Mesenchymal stem cell (in vitro differentiated cells and primary cell): ENCODE data around the gene CARNS1.
A peak's percentile ranks its signal among the peaks of the same experiment; 100 is the strongest.

Experiments used
- DNase-seq: peaks from one replicate; pipeline ENCODE4 v3.0.0-alpha.2; 2013
- H2AFZ ChIP-seq: one replicate; pipeline ENCODE4 v1.6.1; 2013; ENCODE audit warnings: low read depth, mild to moderate bottlenecking, control low read depth, inconsistent platforms, low read length, moderate library complexity
- H2AK5ac ChIP-seq: 2 replicates; pipeline ENCODE4 v1.6.1; 2013; ENCODE audit warnings: low read length, moderate library complexity, mild to moderate bottlenecking, inconsistent platforms; ENCODE audit not compliant: severe bottlenecking
- H2BK120ac ChIP-seq: one replicate; pipeline ENCODE4 v1.6.1; 2013; ENCODE audit warnings: low read depth, mild to moderate bottlenecking, inconsistent platforms, low read length, moderate library complexity
- H2BK12ac ChIP-seq, 2 experiments: one replicate each; pipeline ENCODE4 v1.6.1; 2013; ENCODE audit warnings: inconsistent platforms in 2 of 2, low read length in 2 of 2, mild to moderate bottlenecking in 2 of 2, moderate library complexity in 2 of 2, control low read depth in 1 of 2
- H2BK15ac ChIP-seq: one replicate; pipeline ENCODE4 v1.6.1; 2013; ENCODE audit warnings: mild to moderate bottlenecking, low read depth, inconsistent platforms; ENCODE audit not compliant: poor library complexity, severe bottlenecking
- H2BK5ac ChIP-seq: 2 replicates; pipeline ENCODE4 v1.6.1; 2013; ENCODE audit warnings: low read depth, mild to moderate bottlenecking, low read length, control low read depth, inconsistent platforms; ENCODE audit not compliant: poor library complexity, severe bottlenecking
- H3K14ac ChIP-seq, 2 experiments: one replicate each; pipeline ENCODE4 v1.6.1; 2013; ENCODE audit warnings: inconsistent platforms in 2 of 2, low read length in 2 of 2, control low read depth in 1 of 2, mild to moderate bottlenecking in 1 of 2, moderate library complexity in 1 of 2
- H3K18ac ChIP-seq, 2 experiments: one replicate each; pipeline ENCODE4 v1.6.1; 2013; ENCODE audit warnings: inconsistent platforms in 2 of 2, low read length in 2 of 2, control low read depth in 1 of 2, low read depth in 1 of 2, mild to moderate bottlenecking in 1 of 2
- H3K23ac ChIP-seq, 2 experiments: one replicate each; pipeline ENCODE4 v1.6.1; 2013; ENCODE audit warnings: inconsistent platforms in 2 of 2, low read length in 2 of 2, mild to moderate bottlenecking in 2 of 2, moderate library complexity in 2 of 2, control low read depth in 1 of 2
- H3K27ac ChIP-seq: 2 replicates; pipeline ENCODE4 v1.5.1; 2013; ENCODE audit warnings: mild to moderate bottlenecking, moderate library complexity, low read length, control low read depth, inconsistent platforms; ENCODE audit not compliant: poor library complexity, severe bottlenecking
- H3K27me3 ChIP-seq, 2 experiments: 2 replicates each; pipeline versions ENCODE4 v1.6.1 to v1.7.0; 2013; ENCODE audit warnings: low read length in 2 of 2, mild to moderate bottlenecking in 2 of 2, moderate library complexity in 2 of 2, control low read depth in 1 of 2, inconsistent platforms in 1 of 2; ENCODE audit not compliant: control insufficient read depth in 1 of 2, insufficient read depth in 1 of 2
- H3K36me3 ChIP-seq, 2 experiments: 2 replicates each; pipeline versions ENCODE4 v1.6.1 to v1.7.0; 2013; ENCODE audit warnings: low read length in 2 of 2, control low read depth in 1 of 2, inconsistent platforms in 1 of 2, low read depth in 1 of 2, mild to moderate bottlenecking in 1 of 2; ENCODE audit not compliant: insufficient read depth in 2 of 2, control insufficient read depth in 1 of 2
- H3K4ac ChIP-seq, 2 experiments: one replicate each; pipeline ENCODE4 v1.6.1; 2013; ENCODE audit warnings: inconsistent platforms in 2 of 2, low read length in 2 of 2, mild to moderate bottlenecking in 2 of 2, moderate library complexity in 2 of 2, control low read depth in 1 of 2, low read depth in 1 of 2
- H3K4me1 ChIP-seq: 2 replicates; pipeline ENCODE4 v1.6.1; 2013; ENCODE audit warnings: low read depth, low read length, control low read depth; ENCODE audit not compliant: control insufficient read depth, insufficient read depth
- H3K4me2 ChIP-seq: 2 replicates; pipeline ENCODE4 v1.6.1; 2013; ENCODE audit warnings: low read length, mild to moderate bottlenecking, inconsistent platforms; ENCODE audit not compliant: poor library complexity, severe bottlenecking
- H3K4me3 ChIP-seq, 2 experiments: 2 replicates each; pipeline versions ENCODE4 v1.5.1 to v1.7.0; 2013; ENCODE audit warnings: low read length in 2 of 2, mild to moderate bottlenecking in 2 of 2, control low read depth in 1 of 2, low read depth in 1 of 2; ENCODE audit not compliant: insufficient read depth in 1 of 2
- H3K79me1 ChIP-seq: replicated peaks from 2 replicates; pipeline ENCODE4 v1.6.1; 2013; ENCODE audit warnings: mild to moderate bottlenecking, control low read depth, low read length, inconsistent platforms; ENCODE audit not compliant: poor library complexity, severe bottlenecking
- H3K9ac ChIP-seq: 2 replicates; pipeline ENCODE4 v1.7.0; 2013; ENCODE audit warnings: mild to moderate bottlenecking, low read length, moderate library complexity
- H3K9me3 ChIP-seq: 2 replicates; pipeline ENCODE4 v1.7.0; 2013; ENCODE audit warnings: mild to moderate bottlenecking, low read length; ENCODE audit not compliant: control insufficient read depth
- H4K8ac ChIP-seq: one replicate; pipeline ENCODE4 v1.6.1; 2013; ENCODE audit warnings: inconsistent platforms, mild to moderate bottlenecking, low read length, moderate library complexity
- H4K91ac ChIP-seq: one replicate; pipeline ENCODE4 v1.6.1; 2013; ENCODE audit warnings: mild to moderate bottlenecking, low read length, inconsistent platforms
- WGBS: methylation state at CpG from one replicate; pipeline ENCODE4 v1.1.7; 2013; ENCODE audit warnings: mixed read lengths; 5-methylcytosine and 5-hydroxymethylcytosine counted together

CARNS1 gene

GRCh38 chr11:67409781-67410368 is 5.6 kb upstream of the CARNS1 start:
- H3K4ac ChIP-seq, result no peak overlapping the region
- peak overlapping the region in 1 of 2 experiments; percentile 25 for H3K18ac ChIP-seq
- H4K91ac ChIP-seq, result no peak overlapping the region
- H3K36me3 ChIP-seq, result no peaks in the 10 kb centered on the region
- H2AK5ac ChIP-seq, result no peak overlapping the region
- H2BK5ac ChIP-seq, result no peak overlapping the region
- H3K79me1 ChIP-seq, result no peaks in the 10 kb centered on the region
- H3K4me2 ChIP-seq, result no peak overlapping the region
- peaks cover 10% of the 10 kb centered on the region for H3K4me1 ChIP-seq
- no peak overlapping the region for H3K4me3 ChIP-seq
- H3K27me3 ChIP-seq, result peaks cover 40 to 83% of the 10 kb centered on the region in 2 experiments
- no peak overlapping the region for H3K9ac ChIP-seq
- H3K27ac ChIP-seq, result no peak overlapping the region
- no peak overlapping the region for H2BK120ac ChIP-seq
- no peaks in the 10 kb centered on the region for H3K9me3 ChIP-seq
- H2AFZ ChIP-seq, result peak overlapping the region; percentile 11
- H3K23ac ChIP-seq, result no peak overlapping the region
- H3K14ac ChIP-seq, result peak overlapping the region in 1 of 2 experiments; percentile 28
- H2BK15ac ChIP-seq, result no peak overlapping the region
- WGBS, result 51% methylated on average over 12 of the region's 13 CpGs
- no peak for DNase-seq
- H2BK12ac ChIP-seq, result no peak overlapping the region
- no peak overlapping the region for H4K8ac ChIP-seq

- Histone ChIP-seq H3K4me1 (peaks cover 15% of the 10 kb centered on the region), H3K23ac (no peak overlapping the region), H3K36me3 (no peaks in the 10 kb centered on the region), H2BK15ac (no peak overlapping the region), H3K14ac (no peak overlapping the region), H3K9ac (no peak overlapping the region), H4K91ac (no peak overlapping the region), H2AFZ (no peak overlapping the region), H4K8ac (no peak overlapping the region), H3K4me3 (no peak overlapping the region), H3K79me1 (no peaks in the 10 kb centered on the region), H3K27me3 (peaks cover 43 to 87% of the 10 kb centered on the region in 2 experiments), H3K27ac (no peak overlapping the region), H2BK120ac (no peak overlapping the region), H3K4ac (no peak overlapping the region), H3K4me2 (no peak overlapping the region), H3K9me3 (no peaks in the 10 kb centered on the region), H2BK5ac (no peak overlapping the region), H2BK12ac (no peak overlapping the region), H2AK5ac (no peak overlapping the region), H3K18ac (no peak overlapping the region)
- no peak for DNase-seq
- WGBS, result 82% methylated on average over 14 of the region's 15 CpGs
Observed at GRCh38 chr11:67410369-67410831, 5.1 kb upstream of the CARNS1 start.

- H2BK15ac ChIP-seq, result no peak overlapping the region
- H2BK5ac ChIP-seq, result no peak overlapping the region
- no peaks in the 10 kb centered on the region for H3K9me3 ChIP-seq
- no peak overlapping the region for H3K23ac ChIP-seq
- no peak overlapping the region for H4K91ac ChIP-seq
- H3K36me3 ChIP-seq, result no peaks in the 10 kb centered on the region
- no peak overlapping the region for H3K4ac ChIP-seq
- H3K27ac ChIP-seq, result no peak overlapping the region
- no peak overlapping the region for H4K8ac ChIP-seq
- no peak overlapping the region for H2AFZ ChIP-seq
- DNase-seq, result no peak
- H3K9ac ChIP-seq, result no peak overlapping the region
- no peak overlapping the region for H2BK12ac ChIP-seq
- H3K4me2 ChIP-seq, result no peak overlapping the region
- no peak overlapping the region for H3K14ac ChIP-seq
- no peak overlapping the region for H2BK120ac ChIP-seq
- 82% methylated on average over 17 of the region's 17 CpGs for WGBS
- no peak overlapping the region for H2AK5ac ChIP-seq
- H3K18ac ChIP-seq, result no peak overlapping the region
- H3K4me1 ChIP-seq, result peaks cover 22% of the 10 kb centered on the region
- no peaks in the 10 kb centered on the region for H3K79me1 ChIP-seq
- H3K4me3 ChIP-seq, result no peak overlapping the region
- H3K27me3 ChIP-seq, result peaks cover 43 to 86% of the 10 kb centered on the region in 2 experiments
Observed at GRCh38 chr11:67410984-67411784, 4.3 kb upstream of the CARNS1 start.

- Histone ChIP-seq H3K27ac (no peak overlapping the region), H2BK5ac (no peak overlapping the region), H2BK15ac (no peak overlapping the region), H3K4me1 (peaks cover 23% of the 10 kb centered on the region), H3K9ac (no peak overlapping the region), H3K23ac (no peak overlapping the region), H2AFZ (no peak overlapping the region), H4K8ac (no peak overlapping the region), H3K4me2 (no peak overlapping the region), H2AK5ac (no peak overlapping the region), H4K91ac (no peak overlapping the region), H3K14ac (no peak overlapping the region), H3K18ac (no peak overlapping the region), H3K4ac (no peak overlapping the region), H3K27me3 (peaks cover 43 to 88% of the 10 kb centered on the region in 2 experiments), H3K36me3 (no peaks in the 10 kb centered on the region), H3K9me3 (no peaks in the 10 kb centered on the region), H2BK120ac (no peak overlapping the region), H3K4me3 (no peak overlapping the region), H3K79me1 (no peaks in the 10 kb centered on the region), H2BK12ac (no peak overlapping the region)
- 89% methylated on average over 7 of the region's 7 CpGs for WGBS
- no peak for DNase-seq
Observed at GRCh38 chr11:67411785-67412152, 3.7 kb upstream of the CARNS1 start.
